IPS DF 6.9 (cell line): ENCODE data around the gene FAM168A.

Source experiments
- DNase-seq: peaks from one replicate; pipeline ENCODE4 v3.0.0-alpha.2; 2013; ENCODE audit warnings: low read depth, low spot score
- H3K27ac ChIP-seq: one replicate; pipeline ENCODE4 v1.5.1; 2013; ENCODE audit warnings: low read length, control low read depth
- H3K27me3 ChIP-seq: 2 replicates; pipeline ENCODE4 v1.6.1; 2013; ENCODE audit warnings: mild to moderate bottlenecking, low read length; ENCODE audit not compliant: control insufficient read depth, insufficient read depth
- H3K36me3 ChIP-seq: 2 replicates; pipeline ENCODE4 v1.6.1; 2013; ENCODE audit warnings: low read length; ENCODE audit not compliant: control insufficient read depth, insufficient read depth
- H3K4me1 ChIP-seq: 2 replicates; pipeline ENCODE4 v1.6.1; 2013; ENCODE audit warnings: low read length; ENCODE audit not compliant: control insufficient read depth, insufficient read depth
- H3K4me3 ChIP-seq: 2 replicates; pipeline ENCODE4 v1.5.1; 2013; ENCODE audit warnings: mild to moderate bottlenecking, low read length
- H3K9me3 ChIP-seq: 2 replicates; pipeline ENCODE4 v1.6.1; 2013; ENCODE audit warnings: low read length, inconsistent platforms; ENCODE audit not compliant: control insufficient read depth, insufficient read depth
- WGBS: extraction: QIAGEN DNeasy Blood & Tissue Kit; methylation state at CpG from one replicate; pipeline ENCODE4 v1.1.7; 2013; ENCODE audit warnings: mixed read lengths, missing lambda C conversion rate; ENCODE audit not compliant: insufficient read length, insufficient coverage; 5-methylcytosine and 5-hydroxymethylcytosine counted together

Gene FAM168A

GRCh38 chr11:73350908-73351636, 246.8 kb downstream of the FAM168A start:
- Histone ChIP-seq H3K27ac (no peak overlapping the region), H3K9me3 (no peaks in the 10 kb centered on the region), H3K27me3 (no peaks in the 10 kb centered on the region), H3K4me3 (no peak overlapping the region), H3K4me1 (no peaks in the 10 kb centered on the region), H3K36me3 (no peaks in the 10 kb centered on the region)
- DNase-seq = no peak
- WGBS = no CpG with 5 or more reads among the region's 16 CpGs
